ENCODE results near the gene DCC.

DNA sequence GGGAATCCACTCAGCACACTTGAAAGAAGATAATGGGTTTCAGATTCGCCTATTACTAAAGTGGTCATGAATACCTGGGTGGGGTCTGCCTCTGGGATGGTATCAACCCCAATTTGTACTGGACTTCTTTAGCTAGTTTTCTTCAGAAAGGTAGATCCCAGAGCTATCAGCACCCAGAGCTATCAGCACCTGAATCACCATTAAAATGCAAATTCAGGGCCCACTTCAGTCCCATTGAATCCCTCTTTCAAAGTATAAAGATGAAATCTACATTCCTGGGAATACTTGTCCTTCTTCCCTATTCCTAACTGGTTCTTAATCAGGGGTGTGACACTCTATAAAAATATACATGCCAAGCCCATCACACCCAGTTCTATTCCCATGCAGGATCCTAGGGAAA is 914.3 kb downstream of the DCC start:
- TF ChIP-seq EZH2 (IDR thresholded peaks at IDR 0.05; ENCODE audit: insufficient read depth, poor library complexity, severe bottlenecking) (no peak), EZH2phosphoT487 (IDR thresholded peaks at IDR 0.05; ENCODE audit: insufficient read depth, low read depth) (no peak)
